Fibroblast of mammary gland (primary cell): ENCODE measurements around the gene ITGAD.
A peak's percentile ranks its signal among the peaks of the same experiment; 100 is the strongest.
"Not testable (repeated sequence)": the region's sequence is repeated elsewhere in the genome, so short reads cannot be mapped to it uniquely, and the experiment has no call there.

Experiments
- DNase-seq: peaks from one replicate; pipeline ENCODE4 v3.0.0-alpha.2; 2010; ENCODE audit warnings: low read depth
- H3K4me3 ChIP-seq: 2 replicates; pipeline ENCODE4 v1.5.1; 2011; ENCODE audit warnings: low read depth, mild to moderate bottlenecking, low read length, moderate library complexity; ENCODE audit not compliant: control insufficient read depth
- CTCF ChIP-seq: conservative IDR thresholded peaks from 2 replicates; pipeline ENCODE4 v1.5.1; 2011; ENCODE audit warnings: low read depth, low read length, inconsistent platforms; ENCODE audit not compliant: control insufficient read depth, insufficient read depth

Gene ITGAD

GRCh38 chr16:31436221-31437045 is 43.3 kb downstream of the ITGAD start:
- TF ChIP-seq CTCF, result no peak
- H3K4me3 ChIP-seq, result no peak overlapping the region
- no peak for DNase-seq

GRCh38 chr16:31438414-31438813 is 45.3 kb downstream of the ITGAD start:
- DNase-seq, result no peak
- H3K4me3 ChIP-seq, result no peak overlapping the region
- no peak for TF ChIP-seq CTCF

GRCh38 chr16:31439023-31439422 is 45.9 kb downstream of the ITGAD start:
- not testable (repeated sequence) for H3K4me3 ChIP-seq, DNase-seq

- H3K4me3 ChIP-seq, result no peak overlapping the region
- DNase-seq, result no peak
Observed at GRCh38 chr16:31439519-31439918, 46.4 kb downstream of the ITGAD start.

GRCh38 chr16:31440516-31441184 is 47.5 kb downstream of the ITGAD start:
- DNase-seq, result no peak
- TF ChIP-seq CTCF, result no peak
- H3K4me3 ChIP-seq, result no peak overlapping the region

More at GRCh38 chr16:31439519-31439918, 46.4 kb downstream of the ITGAD start:
- no peak for TF ChIP-seq CTCF

GRCh38 chr16:31441956-31442355 is 48.8 kb downstream of the ITGAD start:
- DNase-seq, result no peak
- TF ChIP-seq CTCF, result no peak
- peak overlapping the region; percentile 68 for H3K4me3 ChIP-seq

GRCh38 chr16:31445931-31446330 is 52.8 kb downstream of the ITGAD start:
- DNase-seq, H3K4me3 ChIP-seq: not testable (repeated sequence)
